ENCODE results near the gene APBA1.

GRCh38 chr9:69527454-69527853, 144.7 kb downstream of the APBA1 start:
- TF ChIP-seq CTCF (IDR thresholded peaks at IDR 0.05; ENCODE audit: low read depth, low read length) (no peak), MAX (IDR thresholded peaks at IDR 0.05; ENCODE audit: low read depth, low read length) (no peak), MYC (IDR thresholded peaks at IDR 0.05; ENCODE audit: low read depth, low read length) (no peak), POLR2A (IDR thresholded peaks at IDR 0.05; ENCODE audit: extremely low read depth, insufficient read length) (no peak)

All from NB4 (cell line).